Activated naive CD4-positive, alpha-beta T cell treated with anti-CD3 and anti-CD28 coated beads for 36 hours (primary cell): ENCODE results near the gene ERCC1. TPM values are rescaled to one million over a fixed set of nuclear protein-coding genes. Genes with fewer than 3 reads are reported as not detected.

Experiments used
- CTCF ChIA-PET: fragments of 350-600 bp; sonication (Branson Sonifier 250); formaldehyde crosslinking; loops from one replicate; lab custom pipeline; 2021; ENCODE audit warnings: antibody characterized with exemption; lab: Charles Lee
- DNase-seq: peaks from one replicate; pipeline ENCODE4 v3.0.0-alpha.2; 2020
- H3K27ac Mint-ChIP-seq: one replicate; pipeline ENCODE4 v1.8.0; 2021; ENCODE audit warnings: mild to moderate bottlenecking, mixed read lengths
- H3K27me3 Mint-ChIP-seq: one replicate; pipeline ENCODE4 v1.8.0; 2021; ENCODE audit warnings: low read depth, mixed read lengths
- H3K36me3 Mint-ChIP-seq: one replicate; pipeline ENCODE4 v1.8.0; 2021; ENCODE audit warnings: low read depth, mixed read lengths
- H3K4me1 Mint-ChIP-seq: one replicate; pipeline ENCODE4 v1.8.0; 2021; ENCODE audit warnings: low read depth, mixed read lengths
- H3K4me3 Mint-ChIP-seq: one replicate; pipeline ENCODE4 v1.8.0; 2021; ENCODE audit warnings: mild to moderate bottlenecking, moderate library complexity, mixed read lengths
- H3K9me3 Mint-ChIP-seq: one replicate; pipeline ENCODE4 v1.8.0; 2021; ENCODE audit warnings: mixed read lengths
- intact Hi-C: fragments of 100-400 bp; cut with micrococcal nuclease; formaldehyde crosslinking; loops from one replicate; pipeline ENCODE4 v1.15.1; 2023
- total RNA-seq, 2 experiments: library from RNA; stranded (reverse); gene quantifications; one replicate each; pipeline ENCODE4 v1.2.3, GENCODE V29; 2021

ERCC1 gene
- total RNA-seq, 2 experiments from 2014 or later, result 28.9 to 30.7 TPM

DNA sequence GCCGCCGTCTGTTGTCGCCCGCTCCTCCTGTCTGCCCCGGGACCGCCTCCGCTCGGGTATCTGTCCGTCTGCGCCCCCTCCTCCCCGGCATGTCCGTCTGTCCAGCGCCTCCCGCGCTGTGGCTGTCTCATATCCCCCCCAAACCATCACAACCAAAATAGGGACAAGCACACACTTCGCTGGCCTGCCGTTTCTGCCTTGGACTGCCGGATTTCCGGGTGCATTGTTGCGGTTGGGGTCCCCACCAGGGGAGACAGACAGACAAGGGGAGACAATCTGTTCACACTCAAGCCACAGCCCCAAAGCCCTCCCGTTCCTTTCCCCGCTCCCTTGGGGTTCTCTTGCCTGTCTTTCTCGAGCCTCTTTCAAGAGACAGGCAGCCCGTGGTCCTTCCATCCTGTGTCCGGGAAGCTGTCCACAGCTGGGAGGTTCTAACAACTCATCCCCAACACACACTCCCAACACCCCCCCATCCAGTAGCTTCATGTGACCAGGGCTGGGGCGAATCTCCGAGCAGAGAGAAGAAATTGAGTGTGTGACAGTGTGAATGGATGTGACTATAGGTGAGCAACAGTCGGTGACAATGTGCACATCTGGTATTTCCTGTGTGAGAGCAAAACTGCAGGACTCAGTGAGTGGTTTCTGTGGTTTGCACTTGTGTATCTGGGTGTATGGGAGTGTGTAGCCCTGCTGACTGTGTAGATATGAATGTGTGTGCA lies 27.6 kb upstream of the ERCC1 start:
- peaks cover 33% of the 10 kb centered on the region for H3K4me1 Mint-ChIP-seq
- no peak overlapping the region for H3K27ac Mint-ChIP-seq
- intact Hi-C loops, result loop anchor here (2.0 kb wide), 1 partner anchor 218 kb away; the partner anchor contains the start of gene GIPR
- CTCF ChIA-PET, result interaction anchor here (2.9 kb wide), 1 partner anchor 12 kb away, joined by 9 read pairs; no protein-coding TSS in a partner anchor
- H3K36me3 Mint-ChIP-seq, result no peaks in the 10 kb centered on the region
- no peaks in the 10 kb centered on the region for H3K9me3 Mint-ChIP-seq
- H3K4me3 Mint-ChIP-seq, result peak overlapping the region; percentile 65
- no peaks in the 10 kb centered on the region for H3K27me3 Mint-ChIP-seq
- DNase-seq, result peak; percentile 50

DNA sequence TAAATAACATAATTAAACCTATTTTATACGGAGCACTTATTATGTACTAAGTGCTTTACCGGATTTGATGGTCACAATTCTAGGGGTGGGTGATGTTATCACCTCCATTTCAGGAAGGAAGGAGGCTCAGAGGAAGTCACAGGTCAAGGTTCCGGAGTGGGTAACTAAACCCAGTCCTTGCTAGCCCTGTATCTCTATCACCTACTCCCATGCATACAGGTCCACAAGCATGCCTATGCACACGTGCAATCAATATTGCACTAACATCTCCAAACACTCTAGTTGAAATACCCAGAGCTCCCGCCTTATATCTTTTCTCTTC lies 26.3 kb upstream of the ERCC1 start:
- Mint-ChIP-seq H3K27me3 (no peaks in the 10 kb centered on the region), H3K4me1 (peaks cover 22% of the 10 kb centered on the region), H3K9me3 (no peaks in the 10 kb centered on the region), H3K4me3 (peak overlapping the region; percentile 94), H3K27ac (peak overlapping the region; percentile 89), H3K36me3 (no peaks in the 10 kb centered on the region)
- intact Hi-C loops, result loop anchor here (1.0 to 2.0 kb wide), 4 partner anchors 8 to 219 kb away; partner anchors contain the start of gene GIPR
- DNase-seq, result peak; percentile 15
- CTCF ChIA-PET, result interaction anchor here (1.4 to 17.6 kb wide), 3 partner anchors 11 to 35 kb away, joined by 5 to 351 read pairs (median 16); partner anchors contain the start of gene FOSB

DNA sequence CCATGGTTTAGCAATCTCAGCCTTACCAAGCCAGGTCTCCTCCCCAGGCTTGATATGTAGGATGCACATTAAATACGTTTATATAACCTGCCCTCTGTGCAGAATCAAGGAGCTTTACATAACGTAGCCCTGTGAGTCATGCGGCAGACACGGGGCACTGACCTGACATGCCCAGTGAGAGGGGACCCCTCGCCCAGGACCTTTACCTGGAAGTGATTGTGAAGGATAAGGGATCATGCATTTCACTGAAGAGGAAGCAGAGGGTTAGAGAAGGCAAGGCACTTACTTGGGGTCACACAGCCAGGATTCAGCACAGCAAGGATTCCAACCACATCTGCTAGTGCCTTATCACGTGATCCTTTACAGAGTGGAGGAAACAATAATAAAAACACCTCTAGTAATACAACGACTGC lies 25.2 kb upstream of the ERCC1 start:
- Mint-ChIP-seq H3K4me3 (peak overlapping the region; percentile 29), H3K4me1 (peaks cover 31% of the 10 kb centered on the region), H3K9me3 (no peaks in the 10 kb centered on the region), H3K27ac (peak overlapping the region; percentile 12), H3K36me3 (no peaks in the 10 kb centered on the region), H3K27me3 (no peaks in the 10 kb centered on the region)
- intact Hi-C loops, result loop anchor here (10.0 kb wide), 1 partner anchor 196 kb away; no protein-coding TSS in a partner anchor
- CTCF ChIA-PET, result interaction anchor here (0.7 to 17.6 kb wide), 4 partner anchors 9 to 36 kb away, joined by 3 to 351 read pairs (median 10); partner anchors contain the start of gene FOSB
- no peak for DNase-seq

DNA sequence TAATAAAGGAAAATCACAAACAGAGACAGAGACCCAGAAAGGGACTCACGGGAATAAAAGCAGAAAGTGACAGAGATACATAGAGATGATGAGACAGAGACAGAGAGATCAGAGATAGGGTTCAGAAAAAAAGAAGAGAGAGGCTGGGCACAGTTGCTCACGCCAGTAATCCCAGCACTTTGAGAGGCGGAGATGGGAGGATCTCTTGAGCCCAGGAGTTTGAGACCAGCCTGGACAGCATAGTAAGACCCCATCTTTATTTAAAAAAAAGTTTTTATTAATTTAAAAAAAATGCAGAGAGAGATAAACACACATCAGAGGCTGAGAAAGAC lies 24.7 kb upstream of the ERCC1 start:
- Mint-ChIP-seq H3K36me3 (no peaks in the 10 kb centered on the region), H3K4me3 (no peak overlapping the region), H3K9me3 (no peaks in the 10 kb centered on the region), H3K27me3 (no peaks in the 10 kb centered on the region), H3K4me1 (peaks cover 33% of the 10 kb centered on the region), H3K27ac (no peak overlapping the region)
- no peak for DNase-seq
- CTCF ChIA-PET, result interaction anchor here (3.3 to 17.6 kb wide), 2 partner anchors 9 to 27 kb away, joined by 16 to 351 read pairs; partner anchors contain the start of gene FOSB
- intact Hi-C loops, result loop anchor here (10.0 kb wide), 1 partner anchor 196 kb away; no protein-coding TSS in a partner anchor

DNA sequence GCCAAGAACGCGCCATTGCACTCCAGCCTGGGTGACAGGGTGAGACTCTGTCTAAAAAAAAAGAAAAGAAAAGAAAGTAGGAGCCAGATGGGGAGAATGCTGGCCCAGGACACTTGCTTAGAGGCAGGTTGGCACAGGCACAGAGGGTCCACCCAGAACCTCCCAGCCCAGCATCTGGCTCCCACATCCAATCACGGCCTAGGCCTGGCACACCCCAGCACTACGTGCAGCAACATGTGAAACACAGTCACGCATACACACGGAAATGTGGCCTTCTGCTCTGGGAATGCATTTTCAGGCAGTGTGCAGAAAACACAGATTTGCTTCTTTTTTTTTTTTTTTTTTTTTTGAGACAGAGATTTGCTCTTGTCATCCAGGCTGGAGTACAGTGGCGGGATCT lies 23.2 kb upstream of the ERCC1 start:
- no peak for DNase-seq
- H3K36me3 Mint-ChIP-seq, result no peaks in the 10 kb centered on the region
- CTCF ChIA-PET, result interaction anchor here (0.7 to 17.6 kb wide), 5 partner anchors 12 to 182 kb away, joined by 3 to 351 read pairs (median 5); partner anchors contain the start of gene FOSB
- intact Hi-C loops, result loop anchor here (1.0 to 10.0 kb wide), 2 partner anchors 20 to 198 kb away; partner anchors contain the start of gene FOSB
- no peak overlapping the region for H3K27ac Mint-ChIP-seq
- H3K27me3 Mint-ChIP-seq, result no peaks in the 10 kb centered on the region
- H3K9me3 Mint-ChIP-seq, result no peaks in the 10 kb centered on the region
- H3K4me3 Mint-ChIP-seq, result no peak overlapping the region
- H3K4me1 Mint-ChIP-seq, result peaks cover 42% of the 10 kb centered on the region

DNA sequence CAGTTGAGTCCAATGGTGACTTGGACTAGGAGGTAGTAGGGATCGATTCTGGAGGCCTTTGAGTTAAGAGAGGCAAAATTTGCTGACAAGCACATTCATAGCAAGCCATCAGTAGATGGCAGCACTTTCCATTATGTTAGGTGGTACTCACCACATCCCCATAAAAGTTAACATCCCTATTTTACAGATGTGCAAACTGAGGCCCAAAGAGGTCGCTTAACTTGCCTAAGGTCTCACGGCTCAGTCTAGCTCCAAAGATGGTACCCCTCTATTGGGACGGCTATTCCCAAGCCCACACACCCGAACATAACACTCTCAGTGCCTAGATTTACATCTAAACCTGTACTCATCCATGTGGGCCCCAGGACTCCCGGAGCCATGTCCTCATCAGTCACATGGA lies 22.6 kb upstream of the ERCC1 start:
- DNase-seq, result peak; percentile 32
- Mint-ChIP-seq H3K36me3 (no peaks in the 10 kb centered on the region), H3K27ac (no peak overlapping the region), H3K4me1 (peaks cover 35% of the 10 kb centered on the region), H3K27me3 (no peaks in the 10 kb centered on the region), H3K4me3 (no peak overlapping the region), H3K9me3 (no peaks in the 10 kb centered on the region)
- CTCF ChIA-PET, result interaction anchor here (0.7 to 17.6 kb wide), 5 partner anchors 9 to 55 kb away, joined by 3 to 351 read pairs (median 3); partner anchors contain the start of gene FOSB
- intact Hi-C loops, result loop anchor here (1.0 to 10.0 kb wide), 2 partner anchors 21 to 199 kb away; partner anchors contain the start of gene FOSB

DNA sequence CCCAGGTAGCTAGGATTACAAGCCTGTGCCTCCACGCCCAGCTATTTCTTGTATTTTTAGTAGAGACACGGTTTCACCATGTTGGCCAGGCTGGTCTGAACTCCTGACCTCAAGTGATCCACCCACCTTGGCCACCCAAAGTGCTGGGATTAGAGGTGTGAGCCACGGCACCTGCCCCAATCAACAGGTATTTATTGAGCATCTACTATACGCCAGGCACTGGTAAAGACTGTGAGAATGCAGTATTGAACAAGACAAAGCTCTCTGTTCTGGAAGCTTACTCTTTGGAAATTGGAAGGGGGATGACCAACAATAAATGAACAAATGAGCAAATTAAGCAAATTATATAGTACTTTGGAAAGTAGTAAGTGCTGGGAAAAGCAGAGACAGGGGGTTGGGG lies 21.4 kb upstream of the ERCC1 start:
- Mint-ChIP-seq H3K4me3 (no peak overlapping the region), H3K27me3 (no peaks in the 10 kb centered on the region), H3K4me1 (peaks cover 37% of the 10 kb centered on the region), H3K36me3 (no peaks in the 10 kb centered on the region), H3K9me3 (no peaks in the 10 kb centered on the region), H3K27ac (no peak overlapping the region)
- intact Hi-C loops, result loop anchor here (10.0 kb wide), 1 partner anchor 200 kb away; no protein-coding TSS in a partner anchor
- no peak for DNase-seq
- CTCF ChIA-PET, result interaction anchor here (0.6 to 17.6 kb wide), 8 partner anchors 8 to 1700 kb away, joined by 3 to 351 read pairs (median 3); partner anchors contain the start of gene FOSB

DNA sequence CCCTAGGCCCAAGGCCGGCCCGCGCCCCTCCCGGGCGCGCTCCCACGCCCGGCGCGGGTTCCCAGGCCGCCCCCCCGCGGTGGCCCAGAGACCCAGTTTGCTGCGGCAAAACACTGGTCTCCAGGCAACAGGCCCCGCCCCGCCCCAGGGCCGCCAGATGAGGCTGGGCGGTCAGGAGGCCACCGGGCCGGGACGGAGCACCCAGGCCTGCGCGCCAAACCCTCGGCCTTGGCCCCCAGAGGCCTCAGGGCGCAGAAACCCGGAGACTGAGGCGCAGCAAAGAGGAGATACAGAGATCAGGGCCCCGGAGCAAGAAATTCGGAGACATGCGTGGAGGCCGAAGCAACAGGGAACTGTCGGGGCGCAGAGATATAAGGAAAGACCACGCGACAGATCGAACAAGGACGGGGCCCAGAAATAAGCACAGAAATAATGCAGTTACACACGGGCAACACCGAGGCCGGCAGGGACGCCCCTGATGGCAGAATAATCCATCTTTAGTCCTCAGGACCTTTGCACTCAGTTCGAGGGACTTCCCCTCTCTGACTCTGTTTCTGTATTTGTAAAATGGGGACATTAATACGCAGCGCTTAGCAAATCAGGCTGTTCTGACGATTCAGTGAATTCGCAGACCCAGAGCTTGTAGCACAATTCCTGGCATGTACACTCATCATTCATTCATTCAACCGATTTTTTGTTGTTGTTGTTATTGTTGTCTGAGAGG lies 20.8 kb upstream of the ERCC1 start:
- H3K4me3 Mint-ChIP-seq, result no peak overlapping the region
- no peaks in the 10 kb centered on the region for H3K9me3 Mint-ChIP-seq
- DNase-seq, result peak; percentile 67
- intact Hi-C loops, result loop anchor here (10.0 kb wide), 1 partner anchor 200 kb away; no protein-coding TSS in a partner anchor
- no peaks in the 10 kb centered on the region for H3K36me3 Mint-ChIP-seq
- peaks cover 34% of the 10 kb centered on the region for H3K4me1 Mint-ChIP-seq
- no peak overlapping the region for H3K27ac Mint-ChIP-seq
- CTCF ChIA-PET, result interaction anchor here (0.9 to 17.6 kb wide), 5 partner anchors 14 to 197 kb away, joined by 3 to 351 read pairs (median 3); partner anchors contain the start of gene FOSB
- no peaks in the 10 kb centered on the region for H3K27me3 Mint-ChIP-seq

DNA sequence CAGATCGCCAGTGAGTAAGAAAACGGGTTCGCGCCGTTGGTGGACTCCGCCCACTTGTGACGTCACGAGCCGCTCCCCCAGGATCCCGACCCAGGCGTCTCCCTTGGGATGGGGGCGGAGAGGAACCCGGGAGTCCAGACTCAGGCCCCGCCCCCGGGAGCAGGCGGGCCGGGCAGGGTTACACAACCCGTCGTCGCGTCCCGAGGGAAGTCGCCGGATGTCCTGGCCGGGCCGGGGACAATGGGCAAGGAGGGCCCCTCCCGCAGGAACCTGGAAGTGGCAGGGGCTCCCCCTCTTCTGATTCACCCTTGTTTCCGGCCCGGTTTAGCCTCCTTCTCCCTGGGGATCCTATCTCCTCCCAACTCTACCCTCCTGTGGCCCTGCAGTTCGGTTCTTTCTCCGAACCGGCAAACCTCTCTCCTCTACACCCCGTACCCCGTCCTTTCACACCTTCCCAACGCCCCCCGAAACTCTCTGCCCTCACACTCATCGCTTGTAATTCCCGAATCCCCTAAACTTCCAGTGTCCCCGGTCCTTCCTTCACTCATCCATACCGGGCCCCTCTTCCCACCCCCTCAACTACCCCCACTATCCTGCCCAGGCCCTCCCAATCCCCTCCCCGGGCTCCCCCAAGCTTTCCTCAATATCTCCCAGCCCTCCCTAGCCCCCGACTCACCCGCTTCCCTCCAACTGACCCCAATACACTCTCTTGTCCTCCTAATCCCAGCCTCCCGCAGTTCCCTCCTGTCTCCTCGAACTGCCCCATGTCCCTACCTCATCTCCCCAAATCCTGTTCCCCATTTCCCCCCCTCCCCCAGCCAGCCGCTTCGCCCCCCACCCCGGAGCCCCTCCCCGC lies 20.0 kb upstream of the ERCC1 start:
- CTCF ChIA-PET, result interaction anchor here (17.6 kb wide), 1 partner anchor 31 kb away, joined by 351 read pairs; the partner anchor contains the start of gene FOSB
- peak; percentile 82 for DNase-seq
- H3K4me1 Mint-ChIP-seq, result peaks cover 30% of the 10 kb centered on the region

DNA sequence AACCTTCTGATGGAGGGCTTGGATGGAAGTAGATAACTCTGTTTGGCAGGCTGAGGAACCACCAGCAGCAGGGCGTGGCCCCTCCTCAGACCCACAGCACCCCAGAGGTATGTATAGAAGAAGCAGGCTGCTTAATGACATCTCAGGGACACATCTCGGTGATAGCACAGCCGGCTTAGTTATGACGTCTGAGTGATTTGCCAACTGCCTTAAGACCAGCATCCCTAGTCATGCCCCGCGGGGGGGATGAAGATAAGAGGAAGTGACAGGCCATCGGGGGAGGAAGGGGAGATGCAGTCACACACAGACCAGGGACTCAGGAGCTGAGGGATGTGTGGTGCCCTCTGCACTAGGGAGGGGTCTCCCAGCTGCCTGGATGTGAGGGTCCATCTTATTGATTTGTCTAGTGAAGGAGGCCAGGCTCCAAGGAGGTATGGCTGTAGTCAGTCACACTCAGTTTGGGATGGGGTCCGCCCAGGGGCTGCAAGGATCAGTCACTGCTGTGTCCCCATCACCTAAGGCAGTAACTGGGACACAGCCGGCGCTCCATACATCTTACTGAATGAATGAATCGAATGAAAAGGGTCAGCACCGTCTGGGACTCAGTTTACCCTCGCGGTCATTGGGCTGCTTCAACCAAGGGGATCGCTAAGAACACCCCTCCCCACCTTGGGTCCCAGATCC lies 19.2 kb upstream of the ERCC1 start:
- CTCF ChIA-PET, result interaction anchor here (0.7 to 17.6 kb wide), 2 partner anchors 32 to 43 kb away, joined by 3 to 351 read pairs; partner anchors contain the start of gene FOSB
- H3K36me3 Mint-ChIP-seq, result no peaks in the 10 kb centered on the region
- no peaks in the 10 kb centered on the region for H3K27me3 Mint-ChIP-seq
- H3K27ac Mint-ChIP-seq, result peak overlapping the region; percentile 31
- peak overlapping the region; percentile 80 for H3K4me3 Mint-ChIP-seq
- peaks cover 30% of the 10 kb centered on the region for H3K4me1 Mint-ChIP-seq
- DNase-seq, result peak; percentile 72
- intact Hi-C loops, result loop anchor here (1.0 to 10.0 kb wide), 4 partner anchors 7 to 202 kb away; no protein-coding TSS in a partner anchor
- H3K9me3 Mint-ChIP-seq, result no peaks in the 10 kb centered on the region

More for the DNA sequence above, 20.0 kb upstream of the ERCC1 start:
- H3K9me3 Mint-ChIP-seq, result no peaks in the 10 kb centered on the region
- intact Hi-C loops, result loop anchor here (1.0 to 10.0 kb wide), 3 partner anchors 19 to 201 kb away; no protein-coding TSS in a partner anchor
- H3K27ac Mint-ChIP-seq, result peak overlapping the region; percentile 71
- H3K27me3 Mint-ChIP-seq, result no peaks in the 10 kb centered on the region
- H3K36me3 Mint-ChIP-seq, result no peaks in the 10 kb centered on the region
- H3K4me3 Mint-ChIP-seq, result peak overlapping the region; percentile 80
